HepG2 (cell line): ENCODE data around the gene AP1S3. TPM values are rescaled to one million over a fixed set of nuclear protein-coding genes. Genes with fewer than 3 reads are reported as not detected.

ENCODE experiments used
- GATAD1 ChIP-seq: IDR thresholded peaks from 2 replicates; pipeline ENCODE4 v1.6.1; 2016; ENCODE audit warnings: missing genetic modification reagents, missing compliant biosample characterization
- ISL2 ChIP-seq: sonication (generic); formaldehyde crosslinking; IDR thresholded peaks from 2 replicates; pipeline ENCODE4 v1.5.0; 2020; ENCODE audit warnings: missing genetic modification reagents
- ONECUT2 ChIP-seq: sonication (generic); formaldehyde crosslinking; IDR thresholded peaks from 2 replicates; pipeline ENCODE4 v1.4.0; 2020; ENCODE audit warnings: missing genetic modification reagents
- PPARG ChIP-seq: conservative IDR thresholded peaks from 2 replicates; pipeline ENCODE4 v1.6.1; 2016; ENCODE audit warnings: missing biosample characterization, missing genetic modification reagents
- REL ChIP-seq: sonication (generic); formaldehyde crosslinking; conservative IDR thresholded peaks from 2 replicates; pipeline ENCODE4 v1.8.0; 2022; ENCODE audit warnings: mild to moderate bottlenecking, missing genetic modification reagents, moderate library complexity
- SAP130 ChIP-seq: IDR thresholded peaks from 2 replicates; pipeline ENCODE4 v1.6.1; 2016; ENCODE audit warnings: low read depth
- SMARCC2 ChIP-seq: fragments of 450-650 bp; IDR thresholded peaks from 2 replicates; pipeline ENCODE4 v1.6.1; 2017; ENCODE audit warnings: antibody characterized with exemption, mild to moderate bottlenecking
- SOX5 ChIP-seq: IDR thresholded peaks from 2 replicates; pipeline ENCODE4 v1.6.1; 2016; ENCODE audit warnings: borderline replicate concordance
- TCF12 ChIP-seq, 2 experiments: fragments of 450-650 bp in 1 of 2; sonication (generic) in 1 of 2; formaldehyde crosslinking in 1 of 2; IDR thresholded peaks; 2 replicates each; pipeline versions ENCODE4 v1.6.1 to v1.8.0; 2017 to 2022; ENCODE audit warnings: antibody characterized with exemption in 1 of 2, mild to moderate bottlenecking in 1 of 2, missing genetic modification reagents in 1 of 2, moderate library complexity in 1 of 2
- ZBTB43 ChIP-seq: sonication (generic); formaldehyde crosslinking; conservative IDR thresholded peaks from 2 replicates; pipeline ENCODE4 v1.4.0; 2020; ENCODE audit warnings: missing genetic modification reagents
- ZMAT3 ChIP-seq: sonication (generic); formaldehyde crosslinking; conservative IDR thresholded peaks from 2 replicates; pipeline ENCODE4 v1.7.0; 2021; ENCODE audit warnings: missing genetic modification reagents
- ZNF281 ChIP-seq: sonication (generic); formaldehyde crosslinking; IDR thresholded peaks from 2 replicates; pipeline ENCODE4 v1.4.0; 2020; ENCODE audit warnings: missing genetic modification reagents, borderline replicate concordance
- polyA plus RNA-seq, 8 experiments: library from polyadenylated mRNA; depleted of rRNA in 3 of 8; stranded (reverse) in 7 of 8; unstranded in 1 of 8; fragments of >200 nt; fragmentation: Illumina TruSeq in 4 of 8; extraction: Trizol in 4 of 8; gene quantifications; 2 replicates each; pipeline versions ENCODE4 v1.2.1 to v1.2.3, GENCODE V29; 2011 to 2016; ENCODE audit warnings: low read depth in 4 of 8, missing spikeins in 1 of 8, mixed read lengths in 1 of 8; ENCODE audit not compliant: insufficient read depth in 1 of 8
- total RNA-seq, 5 experiments: library from RNA; depleted of rRNA; stranded (reverse); fragments of >200 nt; fragmentation: Illumina TruSeq; extraction: Trizol; gene quantifications; 2 replicates each; pipeline ENCODE4 v1.2.3, GENCODE V29; 2016; ENCODE audit warnings: low read depth in 1 of 5
- TF ChIP-seq, protein P1 (sequence below): sonication (generic); formaldehyde crosslinking; IDR thresholded peaks from 2 replicates; pipeline ENCODE4 v1.5.0; 2020; ENCODE audit warnings: mild to moderate bottlenecking, missing genetic modification reagents, borderline replicate concordance
- TF ChIP-seq, protein P2 (sequence below): sonication (generic); formaldehyde crosslinking; IDR thresholded peaks from 2 replicates; pipeline ENCODE4 v1.4.0; 2020; ENCODE audit warnings: mild to moderate bottlenecking, low read depth, missing genetic modification reagents
- TF ChIP-seq, protein P3 (sequence below): sonication (generic); formaldehyde crosslinking; IDR thresholded peaks from 2 replicates; pipeline ENCODE4 v1.5.0; 2020; ENCODE audit warnings: mild to moderate bottlenecking, missing genetic modification reagents, borderline replicate concordance

Gene AP1S3
- total and polyA plus RNA-seq, 2 of the 13 experiments (the other 11 are each of a cell fraction or from before 2014, with no cell fraction given): 3.0 to 16.3 TPM

- TF ChIP-seq, protein P1, sequence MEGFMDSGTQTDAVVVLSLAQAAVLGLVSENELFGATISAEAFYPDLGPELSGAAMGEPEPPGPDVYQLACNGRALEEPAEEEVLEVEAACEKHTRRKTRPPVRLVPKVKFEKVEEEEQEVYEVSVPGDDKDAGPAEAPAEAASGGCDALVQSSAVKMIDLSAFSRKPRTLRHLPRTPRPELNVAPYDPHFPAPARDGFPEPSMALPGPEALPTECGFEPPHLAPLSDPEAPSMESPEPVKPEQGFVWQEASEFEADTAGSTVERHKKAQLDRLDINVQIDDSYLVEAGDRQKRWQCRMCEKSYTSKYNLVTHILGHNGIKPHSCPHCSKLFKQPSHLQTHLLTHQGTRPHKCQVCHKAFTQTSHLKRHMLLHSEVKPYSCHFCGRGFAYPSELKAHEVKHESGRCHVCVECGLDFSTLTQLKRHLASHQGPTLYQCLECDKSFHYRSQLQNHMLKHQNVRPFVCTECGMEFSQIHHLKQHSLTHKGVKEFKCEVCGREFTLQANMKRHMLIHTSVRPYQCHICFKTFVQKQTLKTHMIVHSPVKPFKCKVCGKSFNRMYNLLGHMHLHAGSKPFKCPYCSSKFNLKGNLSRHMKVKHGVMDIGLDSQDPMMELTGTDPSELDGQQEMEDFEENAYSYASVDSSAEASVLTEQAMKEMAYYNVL: no peak
- TF ChIP-seq SAP130 (CRISPR knock-in tag) (peak; percentile 74), GATAD1 (CRISPR knock-in tag) (0 out of 2 replicates have a peak, but pooled peaks have one; percentile 30), ISL2 (CRISPR knock-in tag) (no peak), PPARG (CRISPR knock-in tag) (no peak), ONECUT2 (CRISPR knock-in tag) (no peak), TCF12 (IDR thresholded peaks at IDR 0.05) (no peak), TCF12 (CRISPR knock-in tag; IDR thresholded peaks at IDR 0.05) (no peak), ZMAT3 (CRISPR knock-in tag) (no peak), ZBTB43 (CRISPR knock-in tag) (no peak), REL (no peak), ZNF281 (CRISPR knock-in tag) (0 out of 2 replicates have a peak, but pooled peaks have one; percentile 15), SMARCC2 (0 out of 2 replicates have a peak, but pooled peaks have one; percentile 20), SOX5 (peak; percentile 69)
- TF ChIP-seq, protein P2, sequence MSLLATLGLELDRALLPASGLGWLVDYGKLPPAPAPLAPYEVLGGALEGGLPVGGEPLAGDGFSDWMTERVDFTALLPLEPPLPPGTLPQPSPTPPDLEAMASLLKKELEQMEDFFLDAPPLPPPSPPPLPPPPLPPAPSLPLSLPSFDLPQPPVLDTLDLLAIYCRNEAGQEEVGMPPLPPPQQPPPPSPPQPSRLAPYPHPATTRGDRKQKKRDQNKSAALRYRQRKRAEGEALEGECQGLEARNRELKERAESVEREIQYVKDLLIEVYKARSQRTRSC (CRISPR knock-in tag): no peak
- TF ChIP-seq, protein P3, sequence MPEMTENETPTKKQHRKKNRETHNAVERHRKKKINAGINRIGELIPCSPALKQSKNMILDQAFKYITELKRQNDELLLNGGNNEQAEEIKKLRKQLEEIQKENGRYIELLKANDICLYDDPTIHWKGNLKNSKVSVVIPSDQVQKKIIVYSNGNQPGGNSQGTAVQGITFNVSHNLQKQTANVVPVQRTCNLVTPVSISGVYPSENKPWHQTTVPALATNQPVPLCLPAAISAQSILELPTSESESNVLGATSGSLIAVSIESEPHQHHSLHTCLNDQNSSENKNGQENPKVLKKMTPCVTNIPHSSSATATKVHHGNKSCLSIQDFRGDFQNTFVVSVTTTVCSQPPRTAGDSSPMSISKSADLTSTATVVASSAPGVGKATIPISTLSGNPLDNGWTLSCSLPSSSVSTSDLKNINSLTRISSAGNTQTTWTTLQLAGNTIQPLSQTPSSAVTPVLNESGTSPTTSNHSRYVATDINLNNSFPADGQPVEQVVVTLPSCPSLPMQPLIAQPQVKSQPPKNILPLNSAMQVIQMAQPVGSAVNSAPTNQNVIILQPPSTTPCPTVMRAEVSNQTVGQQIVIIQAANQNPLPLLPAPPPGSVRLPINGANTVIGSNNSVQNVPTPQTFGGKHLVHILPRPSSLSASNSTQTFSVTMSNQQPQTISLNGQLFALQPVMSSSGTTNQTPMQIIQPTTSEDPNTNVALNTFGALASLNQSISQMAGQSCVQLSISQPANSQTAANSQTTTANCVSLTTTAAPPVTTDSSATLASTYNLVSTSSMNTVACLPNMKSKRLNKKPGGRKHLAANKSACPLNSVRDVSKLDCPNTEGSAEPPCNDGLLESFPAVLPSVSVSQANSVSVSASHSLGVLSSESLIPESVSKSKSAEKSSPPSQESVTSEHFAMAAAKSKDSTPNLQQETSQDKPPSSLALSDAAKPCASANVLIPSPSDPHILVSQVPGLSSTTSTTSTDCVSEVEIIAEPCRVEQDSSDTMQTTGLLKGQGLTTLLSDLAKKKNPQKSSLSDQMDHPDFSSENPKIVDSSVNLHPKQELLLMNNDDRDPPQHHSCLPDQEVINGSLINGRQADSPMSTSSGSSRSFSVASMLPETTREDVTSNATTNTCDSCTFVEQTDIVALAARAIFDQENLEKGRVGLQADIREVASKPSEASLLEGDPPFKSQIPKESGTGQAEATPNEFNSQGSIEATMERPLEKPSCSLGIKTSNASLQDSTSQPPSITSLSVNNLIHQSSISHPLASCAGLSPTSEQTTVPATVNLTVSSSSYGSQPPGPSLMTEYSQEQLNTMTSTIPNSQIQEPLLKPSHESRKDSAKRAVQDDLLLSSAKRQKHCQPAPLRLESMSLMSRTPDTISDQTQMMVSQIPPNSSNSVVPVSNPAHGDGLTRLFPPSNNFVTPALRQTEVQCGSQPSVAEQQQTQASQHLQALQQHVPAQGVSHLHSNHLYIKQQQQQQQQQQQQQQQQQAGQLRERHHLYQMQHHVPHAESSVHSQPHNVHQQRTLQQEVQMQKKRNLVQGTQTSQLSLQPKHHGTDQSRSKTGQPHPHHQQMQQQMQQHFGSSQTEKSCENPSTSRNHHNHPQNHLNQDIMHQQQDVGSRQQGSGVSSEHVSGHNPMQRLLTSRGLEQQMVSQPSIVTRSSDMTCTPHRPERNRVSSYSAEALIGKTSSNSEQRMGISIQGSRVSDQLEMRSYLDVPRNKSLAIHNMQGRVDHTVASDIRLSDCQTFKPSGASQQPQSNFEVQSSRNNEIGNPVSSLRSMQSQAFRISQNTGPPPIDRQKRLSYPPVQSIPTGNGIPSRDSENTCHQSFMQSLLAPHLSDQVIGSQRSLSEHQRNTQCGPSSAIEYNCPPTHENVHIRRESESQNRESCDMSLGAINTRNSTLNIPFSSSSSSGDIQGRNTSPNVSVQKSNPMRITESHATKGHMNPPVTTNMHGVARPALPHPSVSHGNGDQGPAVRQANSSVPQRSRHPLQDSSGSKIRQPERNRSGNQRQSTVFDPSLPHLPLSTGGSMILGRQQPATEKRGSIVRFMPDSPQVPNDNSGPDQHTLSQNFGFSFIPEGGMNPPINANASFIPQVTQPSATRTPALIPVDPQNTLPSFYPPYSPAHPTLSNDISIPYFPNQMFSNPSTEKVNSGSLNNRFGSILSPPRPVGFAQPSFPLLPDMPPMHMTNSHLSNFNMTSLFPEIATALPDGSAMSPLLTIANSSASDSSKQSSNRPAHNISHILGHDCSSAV (CRISPR knock-in tag): no peak
Observed at GRCh38 chr2:223853425-223853837, 16.0 kb upstream of the AP1S3 start (continued).
